Measurements from ENCODE around the gene CHID1.
A peak's percentile ranks its signal among the peaks of the same experiment; 100 is the strongest.

The CHID1 gene

GRCh38 chr11:836700-837099 lies 73.9 kb downstream of the CHID1 start:
- Histone ChIP-seq H3K9me3 (ENCODE audit: control insufficient read depth, insufficient read depth, low read length) (no peaks in the 10 kb centered on the region), H3K27ac (ENCODE audit: low read length) (no peak overlapping the region), H3K4me1 (ENCODE audit: control insufficient read depth, insufficient read depth, low read length) (peaks cover 16% of the 10 kb centered on the region), H3K27me3 (ENCODE audit: control insufficient read depth, insufficient read depth, low read length) (peaks cover 3% of the 10 kb centered on the region; the same call in 1 of the 2 replicates), H3K36me3 (ENCODE audit: control insufficient read depth, insufficient read depth, low read length) (peaks cover 27% of the 10 kb centered on the region), H3K4me3 (ENCODE audit: low read length) (no peak overlapping the region)
- DNase-seq (ENCODE audit: low read depth, low spot score) = no peak
- no CpG with 5 or more reads among the region's 9 CpGs for WGBS (ENCODE audit: insufficient coverage, insufficient read length)

GRCh38 chr11:836274-836673 lies 74.3 kb downstream of the CHID1 start:
- H3K27ac ChIP-seq (ENCODE audit: low read length) = no peak overlapping the region
- H3K4me1 ChIP-seq (ENCODE audit: control insufficient read depth, insufficient read depth, low read length) = peaks cover 14% of the 10 kb centered on the region

DNA sequence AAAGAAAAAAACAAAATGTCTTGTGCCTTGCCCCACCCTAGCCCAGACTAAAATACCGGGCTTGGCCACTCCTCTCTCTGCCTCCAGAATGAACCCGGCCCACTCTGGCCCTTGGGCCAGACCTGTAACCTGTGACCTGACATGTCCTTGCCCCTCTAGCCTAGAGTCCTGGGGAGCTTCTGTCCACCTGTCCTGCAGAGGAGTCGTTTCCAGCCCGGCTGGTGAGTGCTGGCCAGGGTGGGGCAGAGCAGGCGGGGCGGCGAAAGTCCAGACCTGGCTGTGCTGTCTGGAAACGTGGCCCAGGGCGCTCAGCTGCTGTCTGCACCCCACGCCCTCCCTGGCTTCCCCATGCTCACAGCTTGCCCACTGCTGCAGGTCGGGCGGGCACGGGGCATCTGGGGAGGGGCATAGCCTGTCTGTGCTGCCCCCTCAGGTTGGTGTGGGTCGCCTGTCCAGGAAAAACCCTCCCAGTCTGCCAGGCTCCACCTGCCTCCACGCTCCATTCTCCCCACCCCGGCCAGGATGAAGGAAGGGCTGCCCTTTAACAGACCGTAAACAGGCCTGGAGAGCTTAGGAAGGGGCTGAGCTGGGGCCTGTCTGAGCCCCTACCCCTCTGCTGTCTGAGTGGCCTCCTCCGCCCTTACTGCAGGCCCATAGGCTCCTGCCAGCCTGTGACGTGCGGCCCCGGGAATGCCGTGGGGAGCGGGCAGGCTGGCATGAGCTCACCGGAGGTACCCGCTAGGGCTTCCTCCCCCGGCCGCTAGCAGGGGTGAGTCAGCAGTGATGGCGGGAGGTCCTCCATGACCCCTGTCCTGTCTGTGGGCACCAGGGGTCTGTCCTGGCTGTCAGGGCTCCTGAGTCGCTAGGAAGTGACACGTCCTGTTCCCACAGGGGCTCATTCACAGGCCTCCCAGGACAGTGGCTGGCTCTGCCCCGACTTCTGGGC lies 76.0 kb downstream of the CHID1 start:
- Histone ChIP-seq H3K9me3 (ENCODE audit: control insufficient read depth, insufficient read depth, low read length) (no peaks in the 10 kb centered on the region), H3K27me3 (ENCODE audit: control insufficient read depth, insufficient read depth, low read length) (peaks cover 6% of the 10 kb centered on the region; the same call in 1 of the 2 replicates), H3K27ac (ENCODE audit: low read length) (no peak overlapping the region), H3K4me1 (ENCODE audit: control insufficient read depth, insufficient read depth, low read length) (peaks cover 18% of the 10 kb centered on the region), H3K4me3 (ENCODE audit: low read length) (no peak overlapping the region), H3K36me3 (ENCODE audit: control insufficient read depth, insufficient read depth, low read length) (peaks cover 16% of the 10 kb centered on the region)
- WGBS (ENCODE audit: insufficient coverage, insufficient read length) = no CpG with 5 or more reads among the region's 31 CpGs
- no peak for DNase-seq (ENCODE audit: low read depth, low spot score)

More at GRCh38 chr11:836274-836673, 74.3 kb downstream of the CHID1 start:
- no CpG with 5 or more reads among the region's 14 CpGs for whole genome bisulfite sequencing (ENCODE audit: insufficient coverage, insufficient read length)
- H3K4me3 ChIP-seq (ENCODE audit: low read length) = no peak overlapping the region
- H3K36me3 ChIP-seq (ENCODE audit: control insufficient read depth, insufficient read depth, low read length) = peaks cover 27% of the 10 kb centered on the region
- H3K9me3 ChIP-seq (ENCODE audit: control insufficient read depth, insufficient read depth, low read length) = no peaks in the 10 kb centered on the region
- DNase-seq (ENCODE audit: low read depth, low spot score) = no peak
- H3K27me3 ChIP-seq (ENCODE audit: control insufficient read depth, insufficient read depth, low read length) = peaks cover 5% of the 10 kb centered on the region; the same call in 1 of the 2 replicates

DNA sequence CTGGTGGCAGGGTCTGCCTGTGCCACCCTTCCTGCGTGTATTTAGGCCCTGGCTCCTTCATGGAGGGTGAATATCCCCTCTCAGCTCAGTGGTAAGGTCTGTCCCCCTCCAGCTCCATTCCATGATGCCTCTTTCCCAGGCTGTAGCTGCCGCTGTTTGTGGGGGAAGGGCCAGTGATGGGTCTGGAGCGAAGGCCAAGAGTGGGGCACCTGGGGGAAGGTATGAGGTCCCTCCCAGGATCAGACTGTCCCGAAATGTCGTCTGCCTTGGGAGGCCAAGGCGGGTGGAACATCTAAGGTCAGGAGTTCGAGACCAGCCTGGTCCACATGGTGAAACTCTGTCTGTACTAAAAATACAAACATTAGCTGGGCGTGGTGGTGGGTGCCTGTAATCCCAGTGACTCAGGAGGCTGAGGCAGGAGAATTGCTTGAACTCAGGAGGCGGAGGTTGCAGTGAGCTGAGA lies 76.7 kb downstream of the CHID1 start:
- peak overlapping the region; percentile 59; the same call in 1 of the 2 replicates for H3K4me3 ChIP-seq (ENCODE audit: low read length)
- no peak for DNase-seq (ENCODE audit: low read depth, low spot score)
- H3K27me3 ChIP-seq (ENCODE audit: control insufficient read depth, insufficient read depth, low read length) = peaks cover 6% of the 10 kb centered on the region; the same call in 1 of the 2 replicates
- no peak overlapping the region for H3K27ac ChIP-seq (ENCODE audit: low read length)
- H3K9me3 ChIP-seq (ENCODE audit: control insufficient read depth, insufficient read depth, low read length) = no peaks in the 10 kb centered on the region
- peaks cover 10% of the 10 kb centered on the region for H3K36me3 ChIP-seq (ENCODE audit: control insufficient read depth, insufficient read depth, low read length)
- peaks cover 22% of the 10 kb centered on the region for H3K4me1 ChIP-seq (ENCODE audit: control insufficient read depth, insufficient read depth, low read length)
- no CpG with 5 or more reads among the region's 9 CpGs for WGBS (ENCODE audit: insufficient coverage, insufficient read length)

GRCh38 chr11:833114-833791 lies 77.4 kb downstream of the CHID1 start:
- H3K27ac ChIP-seq (ENCODE audit: low read length) = no peak overlapping the region
- H3K36me3 ChIP-seq (ENCODE audit: control insufficient read depth, insufficient read depth, low read length) = peaks cover 6% of the 10 kb centered on the region
- H3K4me1 ChIP-seq (ENCODE audit: control insufficient read depth, insufficient read depth, low read length) = peaks cover 24% of the 10 kb centered on the region
- H3K9me3 ChIP-seq (ENCODE audit: control insufficient read depth, insufficient read depth, low read length) = no peaks in the 10 kb centered on the region
- H3K4me3 ChIP-seq (ENCODE audit: low read length) = peak overlapping the region; percentile 59
- whole genome bisulfite sequencing (ENCODE audit: insufficient coverage, insufficient read length) = no CpG with 5 or more reads among the region's 55 CpGs
- no peak for DNase-seq (ENCODE audit: low read depth, low spot score)
- peaks cover 6% of the 10 kb centered on the region; the same call in 1 of the 2 replicates for H3K27me3 ChIP-seq (ENCODE audit: control insufficient read depth, insufficient read depth, low read length)

GRCh38 chr11:832529-833113 lies 78.0 kb downstream of the CHID1 start, which contains the start of gene CD151:
Gene CD151 (plus strand): TSS chr11:832952. CDS start chr11:836070, 3,118 bp downstream.
- DNase-seq (ENCODE audit: low read depth, low spot score) = no peak
- H3K9me3 ChIP-seq (ENCODE audit: control insufficient read depth, insufficient read depth, low read length) = no peaks in the 10 kb centered on the region
- WGBS (ENCODE audit: insufficient coverage, insufficient read length) = no CpG with 5 or more reads among the region's 67 CpGs
- H3K27me3 ChIP-seq (ENCODE audit: control insufficient read depth, insufficient read depth, low read length) = peaks cover 6% of the 10 kb centered on the region; the same call in 1 of the 2 replicates
- no peak within 1 kb of the TSS for H3K27ac ChIP-seq (ENCODE audit: low read length)
- H3K4me1 ChIP-seq (ENCODE audit: control insufficient read depth, insufficient read depth, low read length) = peaks cover 28% of the 10 kb centered on the region
- peaks cover under 1% of the 10 kb centered on the region for H3K36me3 ChIP-seq (ENCODE audit: control insufficient read depth, insufficient read depth, low read length)
- H3K4me3 ChIP-seq (ENCODE audit: low read length) = peak within 1 kb of the TSS; percentile 59

DNA sequence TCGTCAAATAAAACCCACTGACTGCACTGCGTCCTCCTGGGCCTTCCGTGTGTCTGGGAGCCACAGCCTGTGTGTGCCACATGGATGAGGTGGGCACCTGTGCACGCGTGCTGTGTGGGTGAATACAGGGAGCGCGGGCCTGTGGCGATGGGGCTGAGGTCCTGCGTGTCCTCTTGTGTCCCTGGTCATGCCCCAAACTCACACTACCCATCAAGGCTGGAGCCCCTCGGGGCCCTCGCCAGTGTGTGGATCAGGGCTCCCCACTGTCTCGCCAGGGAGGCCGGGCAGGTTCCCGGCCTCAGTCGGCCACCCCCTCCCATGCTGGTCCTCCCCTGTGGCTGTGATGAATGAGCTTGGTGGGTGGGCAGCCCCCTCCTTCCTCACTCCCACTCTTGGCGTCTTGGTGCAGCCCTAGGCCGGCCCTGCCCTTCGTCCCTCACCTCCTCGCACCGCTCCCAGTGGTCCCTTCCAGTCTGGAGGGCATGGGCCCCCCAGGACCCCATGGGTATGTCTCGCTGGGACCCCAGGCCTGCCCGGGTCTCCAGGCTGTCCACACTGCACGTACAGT lies 78.6 kb downstream of the CHID1 start:
- Histone ChIP-seq H3K4me3 (ENCODE audit: low read length) (peak overlapping the region; percentile 59; the same call in 1 of the 2 replicates), H3K27me3 (ENCODE audit: control insufficient read depth, insufficient read depth, low read length) (peaks cover 6% of the 10 kb centered on the region; the same call in 1 of the 2 replicates), H3K36me3 (ENCODE audit: control insufficient read depth, insufficient read depth, low read length) (no peaks in the 10 kb centered on the region), H3K4me1 (ENCODE audit: control insufficient read depth, insufficient read depth, low read length) (peaks cover 28% of the 10 kb centered on the region), H3K27ac (ENCODE audit: low read length) (no peak overlapping the region), H3K9me3 (ENCODE audit: control insufficient read depth, insufficient read depth, low read length) (no peaks in the 10 kb centered on the region)
- DNase-seq (ENCODE audit: low read depth, low spot score) = no peak
- WGBS (ENCODE audit: insufficient coverage, insufficient read length) = no CpG with 5 or more reads among the region's 23 CpGs

- Histone ChIP-seq H3K36me3 (ENCODE audit: control insufficient read depth, insufficient read depth, low read length) (no peaks in the 10 kb centered on the region), H3K9me3 (ENCODE audit: control insufficient read depth, insufficient read depth, low read length) (no peaks in the 10 kb centered on the region), H3K27me3 (ENCODE audit: control insufficient read depth, insufficient read depth, low read length) (peaks cover 6% of the 10 kb centered on the region; the same call in 1 of the 2 replicates), H3K4me1 (ENCODE audit: control insufficient read depth, insufficient read depth, low read length) (peaks cover 28% of the 10 kb centered on the region), H3K27ac (ENCODE audit: low read length) (no peak overlapping the region), H3K4me3 (ENCODE audit: low read length) (no peak overlapping the region; the same call in 1 of the 2 replicates)
- WGBS (ENCODE audit: insufficient coverage, insufficient read length) = no CpG with 5 or more reads among the region's 31 CpGs
- DNase-seq (ENCODE audit: low read depth, low spot score) = no peak
Observed at GRCh38 chr11:831118-831864, 79.3 kb downstream of the CHID1 start.

GRCh38 chr11:830295-831117 lies 80.1 kb downstream of the CHID1 start:
- Histone ChIP-seq H3K4me3 (ENCODE audit: low read length) (peak overlapping the region; percentile 51; the same call in 1 of the 2 replicates), H3K27ac (ENCODE audit: low read length) (no peak overlapping the region), H3K4me1 (ENCODE audit: control insufficient read depth, insufficient read depth, low read length) (peaks cover 28% of the 10 kb centered on the region), H3K36me3 (ENCODE audit: control insufficient read depth, insufficient read depth, low read length) (no peaks in the 10 kb centered on the region), H3K27me3 (ENCODE audit: control insufficient read depth, insufficient read depth, low read length) (peaks cover 6% of the 10 kb centered on the region; the same call in 1 of the 2 replicates), H3K9me3 (ENCODE audit: control insufficient read depth, insufficient read depth, low read length) (no peaks in the 10 kb centered on the region)
- WGBS (ENCODE audit: insufficient coverage, insufficient read length) = no CpG with 5 or more reads among the region's 78 CpGs
- DNase-seq (ENCODE audit: low read depth, low spot score) = no peak

Measured in iPS DF 6.9 (cell line).